Vagina (tissue), 2 donors: Measurements from ENCODE around the gene NUP153. TPM values are rescaled to one million over a fixed set of nuclear protein-coding genes. Genes with fewer than 3 reads are reported as not detected.

ENCODE experiments used
- DNase-seq, 2 donors: peaks; one replicate each; pipeline ENCODE4 v3.0.0-alpha.2; 2017; ENCODE audit errors: extremely low spot score in 2 of 2
- H3K27ac ChIP-seq: fragments of 200-600 bp; sonication (generic); one replicate; pipeline ENCODE4 v1.5.1; 2019
- H3K27me3 ChIP-seq: fragments of 200-600 bp; sonication (generic); one replicate; pipeline ENCODE4 v1.5.1; 2019
- H3K36me3 ChIP-seq, 2 donors: fragments of 200-600 bp; sonication (generic); one replicate each; pipeline ENCODE4 v1.5.1; 2017 to 2019
- H3K4me1 ChIP-seq: fragments of 200-600 bp; sonication (generic); one replicate; pipeline ENCODE4 v1.5.1; 2019
- H3K4me3 ChIP-seq, 2 donors: fragments of 200-600 bp; sonication (generic); 1 replicate in 1 of 2; 2 replicates in 1 of 2; pipeline ENCODE4 v1.5.1; 2016 to 2019
- H3K9me3 ChIP-seq: fragments of 200-600 bp; sonication (generic); one replicate; pipeline ENCODE4 v1.5.1; 2019
- POLR2A ChIP-seq, 2 donors: fragments of 450-650 bp; IDR thresholded peaks; one replicate each; pipeline ENCODE4 v1.6.1; 2017; ENCODE audit warnings: antibody characterized with exemption in 2 of 2, mild to moderate bottlenecking in 2 of 2, moderate library complexity in 2 of 2
- POLR2AphosphoS5 ChIP-seq, 2 donors: sonication (generic); formaldehyde crosslinking; IDR thresholded peaks; one replicate each; pipeline ENCODE4 v1.9.0; 2017; ENCODE audit warnings: antibody characterized with exemption in 2 of 2, mild to moderate bottlenecking in 2 of 2, low read depth in 1 of 2; ENCODE audit not compliant: insufficient read depth in 1 of 2
- intact Hi-C: fragments of 100-400 bp; cut with DNase I; formaldehyde crosslinking; loops from one replicate; pipeline ENCODE4 v1.15.1; 2023
- total RNA-seq: library from RNA; depleted of rRNA; stranded (reverse); fragments of >200 nt; gene quantifications from one replicate; pipeline ENCODE4 v1.2.3, GENCODE V29; 2016
- TF ChIP-seq, protein P1 (sequence below), 3 experiments: fragments of 450-650 bp in 2 of 3; fragments of 200-600 bp in 1 of 3; sonication (generic) in 1 of 3; IDR thresholded peaks; one replicate each; pipeline ENCODE4 v1.5.1; 2017 to 2019; ENCODE audit warnings: antibody characterized with exemption in 3 of 3, mild to moderate bottlenecking in 2 of 3, moderate library complexity in 2 of 3

Gene NUP153
- total RNA-seq, 1 donor from 2014 or later = 44.0 TPM

GRCh38 chr6:17650656-17651309, 55.9 kb downstream of the NUP153 start:
- Histone ChIP-seq H3K4me1 (peaks cover 18% of the 10 kb centered on the region), H3K27ac (no peak overlapping the region), H3K4me3 (no peak overlapping the region), H3K27me3 (no peaks in the 10 kb centered on the region), H3K9me3 (no peaks in the 10 kb centered on the region), H3K36me3 (peaks cover 0 to 49% of the 10 kb centered on the region in 2 donors)
- no peak for DNase-seq
- TF ChIP-seq POLR2AphosphoS5 (IDR thresholded peaks at IDR 0.05; ENCODE audit: insufficient read depth in 1 of 2, low read depth in 1 of 2) = no peak
- no peak for TF ChIP-seq POLR2A (IDR thresholded peaks at IDR 0.05)
- TF ChIP-seq, protein P1, sequence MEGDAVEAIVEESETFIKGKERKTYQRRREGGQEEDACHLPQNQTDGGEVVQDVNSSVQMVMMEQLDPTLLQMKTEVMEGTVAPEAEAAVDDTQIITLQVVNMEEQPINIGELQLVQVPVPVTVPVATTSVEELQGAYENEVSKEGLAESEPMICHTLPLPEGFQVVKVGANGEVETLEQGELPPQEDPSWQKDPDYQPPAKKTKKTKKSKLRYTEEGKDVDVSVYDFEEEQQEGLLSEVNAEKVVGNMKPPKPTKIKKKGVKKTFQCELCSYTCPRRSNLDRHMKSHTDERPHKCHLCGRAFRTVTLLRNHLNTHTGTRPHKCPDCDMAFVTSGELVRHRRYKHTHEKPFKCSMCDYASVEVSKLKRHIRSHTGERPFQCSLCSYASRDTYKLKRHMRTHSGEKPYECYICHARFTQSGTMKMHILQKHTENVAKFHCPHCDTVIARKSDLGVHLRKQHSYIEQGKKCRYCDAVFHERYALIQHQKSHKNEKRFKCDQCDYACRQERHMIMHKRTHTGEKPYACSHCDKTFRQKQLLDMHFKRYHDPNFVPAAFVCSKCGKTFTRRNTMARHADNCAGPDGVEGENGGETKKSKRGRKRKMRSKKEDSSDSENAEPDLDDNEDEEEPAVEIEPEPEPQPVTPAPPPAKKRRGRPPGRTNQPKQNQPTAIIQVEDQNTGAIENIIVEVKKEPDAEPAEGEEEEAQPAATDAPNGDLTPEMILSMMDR (IDR thresholded peaks at IDR 0.05) = no peak
- intact Hi-C loops = no loop called here

- no peaks in the 10 kb centered on the region for H3K9me3 ChIP-seq
- H3K27me3 ChIP-seq = no peaks in the 10 kb centered on the region
- H3K27ac ChIP-seq = no peak overlapping the region
- H3K4me3 ChIP-seq = no peak overlapping the region
- H3K4me1 ChIP-seq = peaks cover 18% of the 10 kb centered on the region
- TF ChIP-seq POLR2A (IDR thresholded peaks at IDR 0.05) (no peak), POLR2AphosphoS5 (IDR thresholded peaks at IDR 0.05; ENCODE audit: insufficient read depth in 1 of 2, low read depth in 1 of 2) (no peak)
- TF ChIP-seq, protein P1 (IDR thresholded peaks at IDR 0.05) = no peak
- H3K36me3 ChIP-seq = peaks cover 0 to 67% of the 10 kb centered on the region in 2 donors
- DNase-seq = no peak
- intact Hi-C loops = no loop called here
Measured at GRCh38 chr6:17648745-17649144, 58.0 kb downstream of the NUP153 start.

GRCh38 chr6:17640477-17640917, 66.2 kb downstream of the NUP153 start:
- no peak overlapping the region for H3K27ac ChIP-seq
- peaks cover 0 to 68% of the 10 kb centered on the region in 2 donors for H3K36me3 ChIP-seq
- H3K27me3 ChIP-seq = no peaks in the 10 kb centered on the region
- no peaks in the 10 kb centered on the region for H3K9me3 ChIP-seq
- H3K4me1 ChIP-seq = no peaks in the 10 kb centered on the region
- TF ChIP-seq, protein P1 (IDR thresholded peaks at IDR 0.05) = no peak
- no peak for TF ChIP-seq POLR2AphosphoS5 (IDR thresholded peaks at IDR 0.05; ENCODE audit: insufficient read depth in 1 of 2, low read depth in 1 of 2)
- DNase-seq = no peak
- H3K4me3 ChIP-seq = no peak overlapping the region
- intact Hi-C loops = no loop called here

GRCh38 chr6:17638212-17638715, 68.5 kb downstream of the NUP153 start:
- TF ChIP-seq, protein P1 (IDR thresholded peaks at IDR 0.05) = no peak
- TF ChIP-seq POLR2A (IDR thresholded peaks at IDR 0.05) (no peak), POLR2AphosphoS5 (IDR thresholded peaks at IDR 0.05; ENCODE audit: insufficient read depth in 1 of 2, low read depth in 1 of 2) (no peak)
- no peak for DNase-seq
- no peaks in the 10 kb centered on the region for H3K9me3 ChIP-seq
- H3K36me3 ChIP-seq = peaks cover 0 to 52% of the 10 kb centered on the region in 2 donors
- H3K4me1 ChIP-seq = no peaks in the 10 kb centered on the region
- no peak overlapping the region for H3K4me3 ChIP-seq
- H3K27me3 ChIP-seq = no peaks in the 10 kb centered on the region
- intact Hi-C loops = no loop called here
- no peak overlapping the region for H3K27ac ChIP-seq

DNA sequence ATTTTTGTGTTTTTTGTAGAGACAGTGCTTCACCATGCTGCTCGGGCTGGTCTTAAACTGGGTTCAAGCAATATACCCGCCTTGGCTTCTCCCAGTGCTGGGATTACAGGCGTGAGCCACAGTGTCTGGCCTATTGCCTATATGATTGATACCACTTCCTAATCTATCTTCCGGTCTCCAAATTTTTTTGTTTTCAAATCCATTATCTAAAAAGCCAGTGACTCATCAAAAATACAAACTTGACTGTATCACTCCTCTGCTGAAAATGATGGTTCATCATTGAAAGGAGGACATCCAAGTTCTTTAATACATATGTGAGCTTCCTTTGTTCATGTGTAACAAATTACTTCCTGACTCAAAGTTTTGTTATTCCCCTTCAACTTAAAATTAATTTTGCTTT, 71.2 kb downstream of the NUP153 start:
- Histone ChIP-seq H3K27me3 (no peaks in the 10 kb centered on the region), H3K36me3 (peaks cover 0 to 50% of the 10 kb centered on the region in 2 donors), H3K4me3 (no peak overlapping the region), H3K27ac (no peak overlapping the region), H3K9me3 (no peaks in the 10 kb centered on the region), H3K4me1 (no peaks in the 10 kb centered on the region)
- DNase-seq = no peak
- TF ChIP-seq, protein P1 (IDR thresholded peaks at IDR 0.05) = no peak
- TF ChIP-seq POLR2AphosphoS5 (IDR thresholded peaks at IDR 0.05; ENCODE audit: insufficient read depth in 1 of 2, low read depth in 1 of 2) (no peak), POLR2A (IDR thresholded peaks at IDR 0.05) (no peak)
- intact Hi-C loops = no loop called here
